Measurements from ENCODE around the gene C11orf86.

Gene C11orf86

GRCh38 chr11:67024966-67025365, 49.9 kb downstream of the C11orf86 start:
- DNase-seq (ENCODE audit: low read depth in 2 of 2), result no peak

GRCh38 chr11:67025750-67026149, 50.6 kb downstream of the C11orf86 start:
- DNase-seq (ENCODE audit: low read depth in 2 of 2), result no peak
